ENCODE data around the gene HIPK4.

The HIPK4 gene

DNA sequence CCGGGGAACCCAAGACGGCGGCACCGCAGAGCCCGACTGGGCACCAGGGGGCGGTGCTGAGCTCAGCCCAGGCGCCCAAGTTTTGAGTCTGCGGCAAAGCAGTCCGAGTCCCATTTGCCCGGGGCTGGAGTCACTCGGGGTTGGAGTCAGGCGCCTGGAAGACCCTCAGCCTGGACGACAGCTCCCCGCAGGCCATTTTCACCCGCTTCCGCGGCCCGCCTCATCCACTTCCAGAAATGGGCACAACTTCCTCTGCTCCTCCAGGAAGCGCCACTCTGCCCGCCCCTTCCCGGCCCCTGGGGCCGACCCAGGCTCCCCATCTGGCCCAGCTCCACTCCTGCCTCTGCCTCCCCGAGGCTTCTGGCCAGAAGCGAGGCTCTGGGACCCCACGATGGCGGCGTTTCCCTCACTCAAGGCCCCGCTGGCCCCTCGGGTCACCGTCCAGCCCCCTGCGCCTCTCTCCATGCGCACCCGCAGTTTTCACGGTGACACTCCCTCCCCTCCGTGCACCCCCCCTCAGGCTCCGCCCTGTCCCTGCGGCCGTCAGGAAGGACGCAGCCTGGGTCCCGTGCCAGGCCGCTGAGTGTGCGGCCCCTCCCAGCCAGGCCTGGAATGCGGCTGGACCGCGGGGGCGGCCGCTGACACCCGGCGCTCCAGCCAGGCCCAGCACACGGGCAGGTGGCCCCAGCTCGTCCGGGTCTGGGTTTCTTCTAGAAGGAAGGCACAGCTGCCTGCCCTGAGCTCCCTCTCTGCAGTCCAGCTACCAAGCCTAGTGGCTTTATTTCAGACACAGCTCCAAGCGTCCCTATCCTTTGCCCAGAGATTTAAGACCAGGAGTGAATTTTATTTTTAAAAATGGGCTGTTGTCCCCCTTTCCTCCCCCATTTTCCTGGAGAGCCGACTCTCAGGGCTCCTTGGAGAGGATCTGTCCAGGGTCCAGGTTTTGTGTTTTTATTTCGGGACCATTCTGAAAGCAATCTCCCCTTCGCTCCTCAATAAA, 31.1 kb upstream of the HIPK4 start:
- intact Hi-C loops (cut with micrococcal nuclease): loop anchor here (5.0 kb wide), 1 partner anchor 41 kb away; no protein-coding TSS in a partner anchor
- peak overlapping the region; percentile 87 for H3K4me3 Mint-ChIP-seq
- H3K27me3 Mint-ChIP-seq: no peaks in the 10 kb centered on the region
- no peaks in the 10 kb centered on the region for H3K9me3 Mint-ChIP-seq
- H3K27ac Mint-ChIP-seq: peak overlapping the region; percentile 88
- peaks cover 42% of the 10 kb centered on the region for H3K36me3 Mint-ChIP-seq (ENCODE audit: low read depth)
- H3K4me1 Mint-ChIP-seq (ENCODE audit: low read depth): peaks cover 53% of the 10 kb centered on the region

DNA sequence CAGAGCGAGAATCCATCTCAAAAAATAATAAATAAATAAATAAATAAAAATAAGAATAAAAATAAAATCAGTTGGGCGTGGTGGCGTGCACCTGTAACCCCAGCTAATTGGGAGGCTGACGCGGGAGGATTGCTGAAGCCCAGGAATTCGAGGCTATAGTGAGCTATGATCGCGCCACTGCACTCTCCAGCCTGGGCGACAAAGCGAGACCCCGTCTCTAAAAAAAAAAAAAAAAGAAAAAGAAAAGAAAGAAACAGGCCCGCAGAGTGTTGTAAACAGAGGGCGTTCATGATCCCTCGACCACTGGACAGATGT, 30.4 kb upstream of the HIPK4 start:
- intact Hi-C loops (cut with micrococcal nuclease): loop anchor here (5.0 kb wide), 1 partner anchor 42 kb away; no protein-coding TSS in a partner anchor
- Mint-ChIP-seq H3K4me1 (ENCODE audit: low read depth) (peaks cover 59% of the 10 kb centered on the region), H3K36me3 (ENCODE audit: low read depth) (peaks cover 35% of the 10 kb centered on the region), H3K27ac (peak overlapping the region; percentile 88), H3K4me3 (peak overlapping the region; percentile 87), H3K9me3 (no peaks in the 10 kb centered on the region), H3K27me3 (no peaks in the 10 kb centered on the region)

DNA sequence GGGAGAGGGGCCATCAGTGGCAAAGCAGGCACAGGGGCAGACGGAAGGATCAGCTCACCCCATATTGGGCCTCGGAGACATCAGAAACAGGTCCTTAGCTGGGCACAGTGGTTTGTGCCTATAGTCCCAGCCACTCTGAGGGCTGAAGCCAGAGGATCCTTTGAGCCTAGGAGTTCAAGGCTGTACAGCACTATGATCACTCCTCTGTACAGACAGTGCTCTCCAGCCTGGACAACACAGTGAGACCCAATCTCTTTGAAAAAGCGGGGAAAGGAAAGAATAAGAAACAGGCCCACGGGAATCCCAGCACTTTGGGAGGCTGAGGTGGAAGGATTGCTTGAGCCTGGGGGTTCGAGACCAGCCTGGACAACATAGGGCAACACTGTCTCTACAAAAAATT, 29.8 kb upstream of the HIPK4 start:
- intact Hi-C loops (cut with micrococcal nuclease): loop anchor here (5.0 kb wide), 1 partner anchor 43 kb away; no protein-coding TSS in a partner anchor
- H3K27ac Mint-ChIP-seq: peak overlapping the region; percentile 88
- peaks cover 64% of the 10 kb centered on the region for H3K4me1 Mint-ChIP-seq (ENCODE audit: low read depth)
- H3K27me3 Mint-ChIP-seq: no peaks in the 10 kb centered on the region
- H3K4me3 Mint-ChIP-seq: no peak overlapping the region
- no peaks in the 10 kb centered on the region for H3K9me3 Mint-ChIP-seq
- peaks cover 29% of the 10 kb centered on the region for H3K36me3 Mint-ChIP-seq (ENCODE audit: low read depth)

DNA sequence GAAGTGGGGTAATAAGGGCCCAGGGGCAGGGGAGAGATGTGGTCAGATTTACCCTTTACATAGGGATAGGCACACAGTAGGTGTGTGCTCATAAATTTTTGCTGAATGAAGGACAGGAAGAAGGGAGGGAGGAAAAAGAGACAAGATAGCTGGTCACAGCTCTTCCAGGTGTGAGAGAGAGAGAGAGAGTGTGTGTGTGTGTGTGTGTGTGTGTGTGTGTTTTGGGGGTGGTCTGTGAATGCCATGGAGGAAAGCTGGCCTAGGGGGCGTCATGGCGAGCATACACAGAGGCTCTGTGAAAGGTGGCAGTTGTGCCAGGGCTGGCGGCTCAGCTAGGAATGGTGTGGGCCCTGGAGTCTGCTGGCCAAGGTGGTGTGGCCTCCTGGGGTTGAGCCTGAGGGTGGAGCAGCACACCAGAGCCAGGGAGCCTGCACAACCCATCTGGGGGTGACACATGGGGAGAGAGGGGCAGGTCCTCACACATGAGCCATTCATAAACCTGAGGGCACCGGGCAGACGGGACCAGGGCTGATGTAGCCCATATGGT, 29.2 kb upstream of the HIPK4 start:
- H3K9me3 Mint-ChIP-seq: no peaks in the 10 kb centered on the region
- intact Hi-C loops (cut with micrococcal nuclease): no loop called here
- no peaks in the 10 kb centered on the region for H3K27me3 Mint-ChIP-seq
- H3K36me3 Mint-ChIP-seq (ENCODE audit: low read depth): peaks cover 24% of the 10 kb centered on the region
- no peak overlapping the region for H3K4me3 Mint-ChIP-seq
- peak overlapping the region; percentile 69 for H3K27ac Mint-ChIP-seq
- H3K4me1 Mint-ChIP-seq (ENCODE audit: low read depth): peaks cover 58% of the 10 kb centered on the region

DNA sequence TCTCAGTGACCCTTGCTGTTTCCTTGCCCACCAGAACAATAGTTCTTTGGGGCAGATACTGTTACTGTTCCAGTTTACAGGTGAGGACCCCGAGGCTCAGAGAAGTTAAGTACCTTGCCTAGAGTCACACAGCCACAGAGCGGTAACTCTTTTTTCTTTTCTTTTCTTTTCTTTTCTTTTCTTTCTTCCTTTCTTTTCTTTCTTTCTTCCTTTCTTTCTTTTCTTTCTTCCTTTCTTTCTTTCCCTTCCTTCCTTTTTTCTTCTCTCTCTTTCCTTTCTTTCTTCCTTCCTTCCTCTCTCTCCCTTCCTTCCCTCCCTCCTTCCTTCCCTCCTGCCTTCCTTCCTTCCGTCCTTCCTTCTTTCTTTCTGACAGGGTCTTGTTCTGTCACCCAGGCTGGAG, 28.1 kb upstream of the HIPK4 start:
- peaks cover 19% of the 10 kb centered on the region for H3K36me3 Mint-ChIP-seq (ENCODE audit: low read depth)
- H3K27ac Mint-ChIP-seq: peak overlapping the region; percentile 69
- intact Hi-C loops (cut with micrococcal nuclease): no loop called here
- peaks cover 50% of the 10 kb centered on the region for H3K4me1 Mint-ChIP-seq (ENCODE audit: low read depth)
- H3K4me3 Mint-ChIP-seq: no peak overlapping the region
- H3K9me3 Mint-ChIP-seq: no peaks in the 10 kb centered on the region
- peaks cover 6% of the 10 kb centered on the region for H3K27me3 Mint-ChIP-seq

DNA sequence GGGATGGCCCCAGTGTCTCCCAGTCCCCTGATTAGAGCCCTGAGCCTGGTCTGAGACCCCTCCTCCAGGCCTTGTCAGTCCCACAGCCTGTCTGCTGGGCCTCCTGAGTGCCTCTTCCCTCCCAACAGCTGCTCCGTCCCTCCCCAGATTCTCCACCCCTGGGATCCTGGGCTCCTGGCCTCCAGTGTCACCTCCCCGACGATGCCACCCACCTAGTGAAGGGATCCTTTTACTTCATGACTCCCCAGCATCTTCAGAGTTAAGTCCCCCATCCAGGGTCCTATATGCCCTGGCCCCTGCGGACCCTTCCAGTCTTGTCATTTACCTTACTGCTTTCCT, 27.6 kb upstream of the HIPK4 start:
- no peak overlapping the region for H3K4me3 Mint-ChIP-seq
- H3K4me1 Mint-ChIP-seq (ENCODE audit: low read depth): peaks cover 46% of the 10 kb centered on the region

DNA sequence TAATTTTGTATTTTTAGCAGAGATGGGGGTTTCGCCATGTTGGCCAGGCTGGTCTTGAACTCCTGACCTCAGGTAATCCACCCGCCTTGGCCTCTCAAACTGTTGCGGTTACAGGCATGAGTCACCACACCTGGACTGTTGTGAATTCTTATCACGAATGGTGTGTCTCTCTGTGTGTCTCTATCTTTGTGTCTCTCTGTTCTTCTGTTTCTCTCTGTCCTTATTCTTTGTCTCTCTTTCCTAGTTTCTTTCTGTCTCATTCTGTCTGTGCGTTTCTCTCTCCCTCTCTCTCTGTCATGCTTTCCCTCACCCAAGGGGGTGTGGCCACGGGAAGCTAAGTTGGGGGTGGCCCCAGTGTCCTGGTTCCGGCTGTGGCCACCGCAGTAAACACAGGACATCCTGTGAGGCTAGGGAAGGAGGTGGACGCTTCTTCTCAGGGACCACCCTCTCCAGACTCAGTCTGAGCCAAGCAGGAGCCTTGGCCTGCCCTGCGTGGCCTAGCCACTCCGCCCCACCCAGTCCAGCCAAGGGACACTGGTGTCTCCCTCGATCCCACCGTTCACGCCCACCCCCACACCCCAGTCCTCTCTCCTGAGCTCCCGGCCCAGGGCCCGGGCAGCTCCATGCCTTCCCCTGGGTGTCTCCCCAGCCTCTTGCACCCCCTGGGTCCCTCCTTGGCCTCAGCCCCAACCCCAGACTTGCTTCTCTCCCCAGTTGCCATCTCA, 27.1 kb upstream of the HIPK4 start:
- peaks cover 10% of the 10 kb centered on the region for H3K36me3 Mint-ChIP-seq (ENCODE audit: low read depth)
- peak overlapping the region; percentile 69 for H3K27ac Mint-ChIP-seq
- H3K4me3 Mint-ChIP-seq: peak overlapping the region; percentile 1
- intact Hi-C loops (cut with micrococcal nuclease): no loop called here
- H3K27me3 Mint-ChIP-seq: peaks cover 11% of the 10 kb centered on the region
- no peaks in the 10 kb centered on the region for H3K9me3 Mint-ChIP-seq
- peaks cover 41% of the 10 kb centered on the region for H3K4me1 Mint-ChIP-seq (ENCODE audit: low read depth)

More for the DNA sequence above, 27.6 kb upstream of the HIPK4 start:
- peaks cover 8% of the 10 kb centered on the region for H3K27me3 Mint-ChIP-seq
- intact Hi-C loops (cut with micrococcal nuclease): no loop called here
- peaks cover 15% of the 10 kb centered on the region for H3K36me3 Mint-ChIP-seq (ENCODE audit: low read depth)
- H3K27ac Mint-ChIP-seq: peak overlapping the region; percentile 69
- no peaks in the 10 kb centered on the region for H3K9me3 Mint-ChIP-seq

DNA sequence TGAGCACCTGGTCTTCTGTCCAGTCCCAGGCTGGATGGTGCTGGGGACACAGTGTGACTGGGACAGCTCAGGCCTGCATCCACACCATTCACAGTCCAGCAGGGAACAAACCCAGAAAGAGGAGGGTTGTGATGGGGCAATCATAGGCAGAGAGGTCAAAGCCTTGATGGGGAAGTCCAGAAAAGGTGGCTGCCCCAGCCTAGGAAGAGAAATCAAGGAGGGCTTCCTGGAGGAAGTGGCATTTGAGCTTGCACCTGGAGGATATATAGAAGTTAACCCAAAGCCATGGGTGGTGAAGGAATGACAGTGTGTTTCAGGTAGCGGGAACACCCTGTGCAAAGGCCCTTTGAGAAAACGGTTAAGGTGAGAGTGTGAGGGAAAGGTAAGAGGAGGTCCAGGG, 25.8 kb upstream of the HIPK4 start:
- Mint-ChIP-seq H3K4me3 (no peak overlapping the region), H3K27ac (peak overlapping the region; percentile 41), H3K9me3 (no peaks in the 10 kb centered on the region), H3K4me1 (ENCODE audit: low read depth) (peaks cover 51% of the 10 kb centered on the region), H3K36me3 (ENCODE audit: low read depth) (peaks cover under 1% of the 10 kb centered on the region), H3K27me3 (peaks cover 20% of the 10 kb centered on the region)
- intact Hi-C loops (cut with micrococcal nuclease): no loop called here

DNA sequence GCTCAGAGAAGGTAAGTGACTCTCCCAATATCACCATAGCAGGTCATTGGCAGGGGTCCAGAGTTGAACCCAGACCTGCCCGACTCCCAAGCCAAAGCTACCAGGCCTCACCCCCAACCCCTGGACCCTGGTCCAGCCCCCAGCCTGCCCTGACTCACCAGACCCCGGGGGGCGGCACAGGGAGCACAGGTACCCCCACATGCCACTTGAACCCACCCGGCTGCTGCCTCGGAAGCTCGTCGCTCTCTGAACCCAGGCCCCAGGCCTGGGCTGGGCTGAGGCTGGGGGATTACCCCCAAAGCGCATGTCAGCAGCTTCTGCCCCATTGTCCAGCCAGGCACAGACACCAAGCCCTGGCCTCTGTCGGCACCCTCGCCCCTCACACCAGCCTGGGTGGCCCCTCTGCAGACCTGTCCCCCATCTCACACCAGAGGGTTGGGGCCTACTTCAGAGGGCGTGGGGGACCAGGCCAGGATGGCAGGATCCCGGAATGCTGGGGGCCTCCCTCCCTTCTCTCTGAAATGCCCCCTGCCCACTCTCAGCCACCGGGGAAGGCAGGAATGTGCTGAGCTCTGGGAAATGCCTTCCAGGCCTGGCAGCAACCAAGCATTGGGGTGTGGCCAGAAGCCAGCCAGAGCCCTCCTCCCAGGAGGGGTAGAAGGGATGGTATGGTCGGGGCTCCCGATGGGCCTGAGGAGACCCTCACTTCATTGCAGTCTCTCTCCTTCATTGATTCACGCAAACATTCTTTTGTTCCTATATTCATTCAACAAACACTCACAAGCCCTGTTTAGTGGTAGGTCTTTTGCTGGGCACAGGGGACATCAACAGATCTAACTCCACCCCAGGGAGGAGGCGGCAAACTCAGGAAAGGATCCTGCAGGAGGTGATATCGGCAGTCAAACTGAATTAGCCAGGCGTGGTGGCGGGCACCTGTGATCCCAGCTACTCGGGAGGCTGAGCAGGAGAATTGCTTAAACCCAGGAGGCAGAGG, 24.9 kb upstream of the HIPK4 start:
- Mint-ChIP-seq H3K27ac (no peak overlapping the region), H3K36me3 (ENCODE audit: low read depth) (no peaks in the 10 kb centered on the region), H3K9me3 (no peaks in the 10 kb centered on the region), H3K4me1 (ENCODE audit: low read depth) (peaks cover 48% of the 10 kb centered on the region), H3K27me3 (peaks cover 20% of the 10 kb centered on the region), H3K4me3 (no peak overlapping the region)
- intact Hi-C loops (cut with micrococcal nuclease): no loop called here

DNA sequence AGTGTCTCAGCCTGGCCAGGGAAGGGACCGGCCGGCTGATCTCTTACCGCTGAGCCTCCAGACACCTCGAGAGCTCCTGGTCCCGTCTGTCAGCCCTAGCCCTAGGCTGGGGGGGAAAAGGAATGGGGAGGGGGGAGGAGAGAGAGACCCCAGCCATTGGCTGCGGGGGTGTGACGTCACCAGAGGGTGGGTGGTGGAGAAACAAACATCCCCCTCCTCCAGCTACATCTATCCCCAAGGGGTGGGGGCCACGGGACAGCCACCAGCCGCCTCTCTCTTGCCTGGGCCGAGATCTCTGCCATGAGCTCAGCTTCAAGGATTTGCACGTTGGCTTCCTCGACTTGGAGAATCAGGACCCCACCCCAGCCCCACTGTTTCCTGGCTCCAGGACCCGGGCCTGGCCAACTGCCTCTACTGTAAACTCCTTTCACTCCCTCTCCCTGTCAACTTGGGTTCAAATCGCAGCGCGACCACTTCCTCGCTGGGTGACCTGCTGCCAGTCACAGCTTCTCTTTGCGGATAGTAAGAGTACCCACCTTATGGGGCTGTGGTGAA, 23.4 kb upstream of the HIPK4 start, which contains the start of gene PRX:
Gene PRX (minus strand): TSS at position 88 of the 555 bp plus-strand sequence. CDS start 5,446 bp downstream, outside the sequence.
- peak within 1 kb of the TSS; percentile 21 for H3K27ac Mint-ChIP-seq
- H3K9me3 Mint-ChIP-seq: no peaks in the 10 kb centered on the region
- peaks cover 20% of the 10 kb centered on the region for H3K27me3 Mint-ChIP-seq
- H3K4me3 Mint-ChIP-seq: no peak within 1 kb of the TSS
- no peaks in the 10 kb centered on the region for H3K36me3 Mint-ChIP-seq (ENCODE audit: low read depth)
- intact Hi-C loops (cut with micrococcal nuclease): no loop called here
- H3K4me1 Mint-ChIP-seq (ENCODE audit: low read depth): peaks cover 47% of the 10 kb centered on the region

DNA sequence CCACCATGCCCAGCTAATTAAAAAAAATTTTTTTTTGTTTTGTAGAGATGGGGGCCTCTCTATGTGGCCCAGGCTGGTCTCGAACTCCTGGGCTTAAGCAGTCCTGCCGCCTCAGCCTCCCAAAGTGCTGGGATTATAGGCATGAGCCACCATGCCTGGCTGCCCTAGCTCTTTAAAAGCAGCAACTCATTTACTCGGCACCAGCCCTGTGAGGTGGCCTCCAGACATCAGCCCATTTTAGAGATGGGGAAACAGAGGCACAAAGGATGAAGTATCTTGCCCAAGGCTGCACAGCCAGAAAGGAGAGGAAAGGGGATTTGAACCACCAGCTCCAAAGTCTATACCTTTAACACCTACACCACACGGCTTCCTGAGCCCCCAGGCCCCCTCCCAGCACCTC, 22.9 kb upstream of the HIPK4 start:
- H3K36me3 Mint-ChIP-seq (ENCODE audit: low read depth): no peaks in the 10 kb centered on the region
- peaks cover 20% of the 10 kb centered on the region for H3K27me3 Mint-ChIP-seq
- H3K4me1 Mint-ChIP-seq (ENCODE audit: low read depth): peaks cover 47% of the 10 kb centered on the region
- intact Hi-C loops (cut with micrococcal nuclease): no loop called here
- no peaks in the 10 kb centered on the region for H3K9me3 Mint-ChIP-seq
- H3K27ac Mint-ChIP-seq: peak overlapping the region; percentile 21
- no peak overlapping the region for H3K4me3 Mint-ChIP-seq

DNA sequence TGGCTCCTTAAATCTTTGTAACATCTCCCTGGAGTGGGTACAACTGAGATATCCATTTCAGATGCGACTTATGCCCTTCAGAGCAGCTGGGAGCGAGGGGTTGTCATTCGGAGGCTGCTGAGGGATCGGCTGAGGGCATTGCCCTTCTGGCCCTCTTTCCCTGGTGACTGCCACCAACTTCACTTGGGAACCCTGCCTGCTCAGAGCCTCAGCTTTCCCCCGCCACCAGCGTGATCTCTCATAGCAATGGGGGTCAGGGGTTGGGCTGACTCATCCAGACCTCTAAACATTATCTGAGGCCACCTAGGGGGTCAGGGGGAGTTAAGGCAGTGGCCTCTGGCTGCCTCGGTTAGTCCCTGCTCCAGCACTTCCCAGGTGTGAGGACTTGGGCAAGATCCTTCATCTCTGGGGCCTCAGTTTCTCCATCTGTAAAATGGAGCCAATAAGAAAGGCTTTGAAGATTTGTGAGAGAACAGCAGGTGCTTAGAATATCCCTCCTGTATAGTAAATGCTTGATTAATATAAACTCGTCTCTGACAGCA, 22.0 kb upstream of the HIPK4 start:
- Mint-ChIP-seq H3K4me3 (no peak overlapping the region), H3K9me3 (no peaks in the 10 kb centered on the region), H3K4me1 (ENCODE audit: low read depth) (peaks cover 43% of the 10 kb centered on the region), H3K27me3 (peaks cover 23% of the 10 kb centered on the region), H3K36me3 (ENCODE audit: low read depth) (no peaks in the 10 kb centered on the region), H3K27ac (no peak overlapping the region)
- intact Hi-C loops (cut with micrococcal nuclease): no loop called here
